B cell (primary cell): ENCODE data around the gene ERVMER34-1. TPM values are rescaled to one million over a fixed set of nuclear protein-coding genes. Genes with fewer than 3 reads are reported as not detected.

Experiments
- ATAC-seq: fragments of 200-7000 bp; cut with Tn5 transposase; one replicate; pipeline ENCODE4 v1.10.0; 2021; ENCODE audit warnings: low read depth, mild to moderate bottlenecking, moderate number of reproducible peaks, moderate library complexity
- CTCF ChIA-PET: fragments of 350-600 bp; sonication (Branson Sonifier 250); formaldehyde crosslinking; loops from one replicate; lab custom pipeline; 2021; ENCODE audit warnings: antibody characterized with exemption, inconsistent platforms; lab: Charles Lee
- POLR2A ChIA-PET: fragments of 350-600 bp; sonication (Branson Sonifier 250); formaldehyde crosslinking; loops from one replicate; lab custom pipeline; 2021; ENCODE audit warnings: antibody characterized with exemption; lab: Charles Lee
- DNase-seq: peaks from one replicate; pipeline ENCODE4 v3.0.0; 2013
- H2AFZ ChIP-seq: 2 replicates; pipeline ENCODE4 v1.6.1; 2012; ENCODE audit warnings: mild to moderate bottlenecking, low read depth, low read length; ENCODE audit not compliant: insufficient read depth, poor library complexity, severe bottlenecking
- H3K27ac ChIP-seq, 2 donors: 1 replicate in 1 of 2; 2 replicates in 1 of 2; pipeline ENCODE4 v1.5.1; 2012 to 2013; ENCODE audit warnings: low read length in 2 of 2, mild to moderate bottlenecking in 2 of 2, moderate library complexity in 1 of 2
- H3K27me3 ChIP-seq, 4 experiments: fragments of 200-600 bp in 1 of 4; sonication (generic) in 1 of 4; replicated peaks in 1 of 4; 1 replicate in 2 of 4; 2 replicates in 2 of 4; pipeline versions ENCODE4 v1.6.1 to v1.7.0; 2013 to 2016; ENCODE audit warnings: low read length in 3 of 4, mild to moderate bottlenecking in 2 of 4, mixed read lengths in 1 of 4, moderate library complexity in 1 of 4; ENCODE audit not compliant: insufficient read depth in 4 of 4, control insufficient read depth in 3 of 4; ENCODE audit errors: control extremely low read depth in 1 of 4
- H3K36me3 ChIP-seq, 2 experiments: replicated peaks in 1 of 2; 1 replicate in 1 of 2; 2 replicates in 1 of 2; pipeline versions ENCODE4 v1.6.1 to v1.7.1; 2013; ENCODE audit warnings: low read length in 1 of 2; ENCODE audit not compliant: insufficient read depth in 2 of 2, control insufficient read depth in 1 of 2; ENCODE audit errors: control extremely low read depth in 1 of 2, extremely low read depth in 1 of 2
- H3K4me1 ChIP-seq, 2 donors: fragments of 200-600 bp in 1 of 2; sonication (generic) in 1 of 2; 1 replicate in 1 of 2; 2 replicates in 1 of 2; pipeline versions ENCODE4 v1.5.1 to v1.6.1; 2013 to 2017; ENCODE audit warnings: low read length in 2 of 2; ENCODE audit not compliant: control insufficient read depth in 2 of 2, insufficient read depth in 2 of 2
- H3K4me2 ChIP-seq: replicated peaks from 2 replicates; pipeline ENCODE3; 2012; ENCODE audit warnings: mild to moderate bottlenecking, low read depth, low read length; ENCODE audit not compliant: poor library complexity, severe bottlenecking
- H3K4me3 ChIP-seq, 5 experiments: fragments of 200-600 bp in 1 of 5; sonication (generic) in 1 of 5; 1 replicate in 3 of 5; 2 replicates in 2 of 5; pipeline versions ENCODE4 v1.5.1 to v1.7.0; 2011 to 2016; ENCODE audit warnings: low read length in 4 of 5, mild to moderate bottlenecking in 4 of 5, low read depth in 2 of 5, control low read depth in 1 of 5, moderate library complexity in 1 of 5; ENCODE audit not compliant: insufficient read depth in 1 of 5; ENCODE audit errors: control extremely low read depth in 1 of 5, extremely low read depth in 1 of 5
- H3K79me2 ChIP-seq: fragments of 200-600 bp; sonication (generic); one replicate; pipeline ENCODE4 v1.6.0; 2016; ENCODE audit warnings: low read length; ENCODE audit not compliant: control insufficient read depth, insufficient read depth
- H3K9ac ChIP-seq: fragments of 200-600 bp; sonication (generic); 2 replicates; pipeline ENCODE4 v1.6.1; 2017; ENCODE audit warnings: mild to moderate bottlenecking, low read length, moderate library complexity
- H3K9me3 ChIP-seq, 3 donors: one replicate each; pipeline versions ENCODE4 v1.6.1 to v1.7.1; 2013; ENCODE audit warnings: low read length in 2 of 3; ENCODE audit not compliant: control insufficient read depth in 2 of 3, insufficient read depth in 1 of 3; ENCODE audit errors: control extremely low read depth in 1 of 3
- H4K20me1 ChIP-seq: 2 replicates; pipeline ENCODE4 v1.6.0; 2012; ENCODE audit warnings: mild to moderate bottlenecking, low read length; ENCODE audit not compliant: insufficient read depth, control insufficient read depth, poor library complexity, severe bottlenecking
- H3K27ac Mint-ChIP-seq: one replicate; pipeline ENCODE4 v1.8.0; 2021; ENCODE audit warnings: mixed read lengths
- H3K27me3 Mint-ChIP-seq: one replicate; pipeline ENCODE4 v1.8.0; 2021; ENCODE audit warnings: mixed read lengths
- H3K4me1 Mint-ChIP-seq: one replicate; pipeline ENCODE4 v1.8.0; 2021; ENCODE audit warnings: mixed read lengths
- H3K4me3 Mint-ChIP-seq: one replicate; pipeline ENCODE4 v1.8.0; 2021; ENCODE audit warnings: mixed read lengths
- H3K9me3 Mint-ChIP-seq: one replicate; pipeline ENCODE4 v1.8.0; 2022; ENCODE audit warnings: mixed read lengths; ENCODE audit not compliant: insufficient read depth
- EZH2 ChIP-seq: IDR thresholded peaks from 2 replicates; pipeline ENCODE4 v1.6.1; 2012; ENCODE audit warnings: borderline replicate concordance, low read depth, mild to moderate bottlenecking, moderate library complexity, low read length; ENCODE audit not compliant: insufficient read depth, poor library complexity, severe bottlenecking
- WGBS: methylation state at CpG from one replicate; pipeline ENCODE4 v1.1.5; 2013; ENCODE audit warnings: missing lambda C conversion rate; ENCODE audit not compliant: insufficient coverage; 5-methylcytosine and 5-hydroxymethylcytosine counted together
- intact Hi-C: fragments of 100-400 bp; cut with micrococcal nuclease; formaldehyde crosslinking; loops from one replicate; pipeline ENCODE4 v1.10.0; 2022
- polyA plus RNA-seq: library from polyadenylated mRNA; depleted of rRNA; stranded (reverse); fragments of >200 nt; gene quantifications from 2 replicates; pipeline ENCODE4 v1.2.3, GENCODE V29; 2012
- total RNA-seq, 2 donors: library from RNA; stranded (reverse); fragments of 120-200 nt in 1 of 2; gene quantifications; 1 replicate in 1 of 2; 2 replicates in 1 of 2; pipeline versions ENCODE4 v1.2.3 to v1.2.4, GENCODE V29; 2013 to 2022
- TF ChIP-seq, protein P1 (sequence below): fragments of 200-600 bp; IDR thresholded peaks from one replicate; pipeline ENCODE4 v1.8.0; 2022; ENCODE audit warnings: antibody characterized with exemption, mild to moderate bottlenecking

The ERVMER34-1 gene
- total and polyA plus RNA-seq, 2 donors (not counting 1 experiment from before 2014, with no cell fraction given), result not detected

DNA sequence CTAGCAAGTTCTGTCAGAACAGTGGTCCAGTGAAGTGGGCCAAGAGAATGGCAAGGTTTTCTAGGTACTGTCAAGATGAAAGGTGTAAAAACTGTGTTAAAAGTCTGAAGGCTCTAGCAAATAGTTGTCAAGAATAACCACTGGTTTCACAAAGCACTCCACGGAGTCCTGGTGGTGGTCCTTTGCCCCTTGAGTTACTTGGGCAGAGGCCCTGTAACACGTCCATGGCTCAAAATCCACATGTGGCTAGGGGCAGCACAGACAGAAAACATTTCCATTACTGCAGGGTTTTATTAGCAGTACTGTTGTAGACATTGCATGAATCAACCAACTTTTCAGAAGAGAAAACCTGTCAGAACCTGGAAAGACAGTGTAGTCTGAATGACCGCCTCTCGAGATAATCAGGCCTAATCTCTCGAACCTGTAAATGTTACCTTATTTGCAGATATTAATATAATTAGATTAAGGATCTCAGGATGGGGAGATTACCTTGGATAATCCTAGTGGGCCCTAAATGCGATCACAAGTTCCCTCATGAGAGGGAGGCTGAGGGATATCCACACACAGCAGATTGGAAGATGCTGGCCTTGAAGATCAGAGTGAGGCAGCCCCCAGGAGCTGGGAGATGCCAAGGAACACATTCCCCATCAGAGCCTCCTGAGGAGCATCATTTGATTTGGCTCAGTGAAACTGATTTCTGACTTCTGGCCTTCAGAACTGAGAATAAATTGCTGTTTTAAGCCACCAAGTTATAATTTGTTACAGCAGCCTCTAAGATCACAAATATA, 34.7 kb downstream of the ERVMER34-1 start:
- no peak overlapping the region for H3K4me3 Mint-ChIP-seq

DNA sequence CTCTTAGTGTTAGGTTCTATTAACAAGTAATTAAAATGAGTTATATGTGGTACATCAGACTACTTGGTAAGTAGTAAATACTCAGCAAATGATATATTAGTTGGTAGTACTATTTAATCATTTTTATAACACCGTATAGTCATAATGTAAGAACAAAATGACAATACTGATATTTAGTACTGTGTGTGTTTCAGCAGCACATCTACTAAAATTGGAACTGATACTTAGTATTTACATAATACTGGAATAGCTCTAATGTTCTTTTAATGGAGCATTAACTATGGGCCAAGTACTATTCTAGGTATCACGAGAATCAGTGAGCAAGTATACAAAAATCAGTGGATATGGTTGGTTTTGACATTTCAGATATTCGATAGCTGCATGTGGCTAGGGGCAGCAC, 35.3 kb downstream of the ERVMER34-1 start:
- no peak overlapping the region for H3K27ac Mint-ChIP-seq
- WGBS, result no CpG with 5 or more reads among the region's 3 CpGs

More for the DNA sequence above, 34.7 kb downstream of the ERVMER34-1 start:
- H3K9ac ChIP-seq, result no peak overlapping the region
- TF ChIP-seq, protein P1, sequence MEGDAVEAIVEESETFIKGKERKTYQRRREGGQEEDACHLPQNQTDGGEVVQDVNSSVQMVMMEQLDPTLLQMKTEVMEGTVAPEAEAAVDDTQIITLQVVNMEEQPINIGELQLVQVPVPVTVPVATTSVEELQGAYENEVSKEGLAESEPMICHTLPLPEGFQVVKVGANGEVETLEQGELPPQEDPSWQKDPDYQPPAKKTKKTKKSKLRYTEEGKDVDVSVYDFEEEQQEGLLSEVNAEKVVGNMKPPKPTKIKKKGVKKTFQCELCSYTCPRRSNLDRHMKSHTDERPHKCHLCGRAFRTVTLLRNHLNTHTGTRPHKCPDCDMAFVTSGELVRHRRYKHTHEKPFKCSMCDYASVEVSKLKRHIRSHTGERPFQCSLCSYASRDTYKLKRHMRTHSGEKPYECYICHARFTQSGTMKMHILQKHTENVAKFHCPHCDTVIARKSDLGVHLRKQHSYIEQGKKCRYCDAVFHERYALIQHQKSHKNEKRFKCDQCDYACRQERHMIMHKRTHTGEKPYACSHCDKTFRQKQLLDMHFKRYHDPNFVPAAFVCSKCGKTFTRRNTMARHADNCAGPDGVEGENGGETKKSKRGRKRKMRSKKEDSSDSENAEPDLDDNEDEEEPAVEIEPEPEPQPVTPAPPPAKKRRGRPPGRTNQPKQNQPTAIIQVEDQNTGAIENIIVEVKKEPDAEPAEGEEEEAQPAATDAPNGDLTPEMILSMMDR, result no peak
- no peak for TF ChIP-seq EZH2
- no peak overlapping the region for H3K4me2 ChIP-seq
- Mint-ChIP-seq H3K4me1 (peaks cover 46% of the 10 kb centered on the region), H3K27me3 (no peaks in the 10 kb centered on the region), H3K27ac (no peak overlapping the region), H3K9me3 (no peaks in the 10 kb centered on the region)
- H3K27ac ChIP-seq, result no peak overlapping the region
- ATAC-seq, result no peak
- DNase-seq, result no peak
- H3K9me3 ChIP-seq, result no peaks in the 10 kb centered on the region
- H3K27me3 ChIP-seq, result no peaks in the 10 kb centered on the region
- peaks cover 26 to 34% of the 10 kb centered on the region in 2 donors for H3K4me1 ChIP-seq
- peaks cover 10% of the 10 kb centered on the region for H4K20me1 ChIP-seq
- intact Hi-C loops, result no loop called here
- no peak overlapping the region for H3K4me3 ChIP-seq
- H3K36me3 ChIP-seq, result peaks cover 1 to 28% of the 10 kb centered on the region in 2 experiments
- peaks cover 19% of the 10 kb centered on the region for H3K79me2 ChIP-seq
- ChIA-PET POLR2A (no interaction called here), CTCF (no interaction called here)
- 100% methylated on average over 1 of the region's 6 CpGs for WGBS
- H2AFZ ChIP-seq, result no peak overlapping the region

More for the DNA sequence above, 35.3 kb downstream of the ERVMER34-1 start:
- no peak overlapping the region for H3K27ac ChIP-seq
- no peaks in the 10 kb centered on the region for H3K27me3 ChIP-seq
- no peak for DNase-seq
- no peak overlapping the region for H3K9ac ChIP-seq
- POLR2A ChIA-PET, result no interaction called here
- H3K4me3 ChIP-seq, result no peak overlapping the region
- H3K36me3 ChIP-seq, result peaks cover 1 to 28% of the 10 kb centered on the region in 2 experiments
- no peak overlapping the region for H3K4me2 ChIP-seq
- no peaks in the 10 kb centered on the region for H3K9me3 Mint-ChIP-seq
- peaks cover 33 to 40% of the 10 kb centered on the region in 2 donors for H3K4me1 ChIP-seq
- peaks cover 10% of the 10 kb centered on the region for H4K20me1 ChIP-seq
- ATAC-seq, result no peak
- no peak overlapping the region for H2AFZ ChIP-seq
- no peak overlapping the region for H3K4me3 Mint-ChIP-seq
- H3K79me2 ChIP-seq, result peaks cover 19% of the 10 kb centered on the region
- no peaks in the 10 kb centered on the region for H3K9me3 ChIP-seq
- intact Hi-C loops, result no loop called here
- CTCF ChIA-PET, result no interaction called here
- TF ChIP-seq, protein P1, result no peak
- no peak for TF ChIP-seq EZH2
- H3K27me3 Mint-ChIP-seq, result no peaks in the 10 kb centered on the region
- H3K4me1 Mint-ChIP-seq, result peaks cover 52% of the 10 kb centered on the region
